DMS153 treated with DMSO at 0.1 percent for 48 hours (cell line): ENCODE data around the gene MFN2.

Source experiments
- DNase-seq: peaks from one replicate; lab custom pipeline; 2025; ENCODE audit not compliant: unreplicated experiment; lab: John Stamatoyannopoulos, UW

Gene MFN2

DNA sequence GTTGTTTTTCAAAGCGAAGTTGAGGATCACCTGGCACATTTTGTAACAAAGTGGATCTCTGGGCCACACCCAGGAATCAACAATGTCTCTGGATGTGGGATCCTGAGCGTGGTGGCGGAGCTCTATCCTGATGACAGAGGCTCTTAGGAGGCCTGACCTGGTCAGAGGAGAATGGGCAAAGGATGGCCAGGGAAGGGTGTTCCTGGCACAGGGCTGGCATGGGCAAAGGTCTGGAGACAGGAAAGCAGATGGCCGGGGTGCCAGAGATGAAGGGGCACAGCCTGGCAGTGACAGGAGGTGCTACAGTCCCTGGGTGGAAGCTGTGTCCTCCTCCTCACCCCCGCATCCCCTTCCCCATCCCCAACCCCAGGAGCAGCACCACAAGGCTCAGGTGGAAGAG lies 20.0 kb upstream of the MFN2 start:
- DNase-seq, result no peak

GRCh38 chr1:11960715-11961114 lies 19.5 kb upstream of the MFN2 start:
- DNase-seq, result no peak

- no peak for DNase-seq
These were observed 19.0 kb upstream of the MFN2 start for GRCh38 chr1:11961230-11961629.

- DNase-seq, result no peak
These were observed 16.6 kb upstream of the MFN2 start for GRCh38 chr1:11963622-11964021.

DNA sequence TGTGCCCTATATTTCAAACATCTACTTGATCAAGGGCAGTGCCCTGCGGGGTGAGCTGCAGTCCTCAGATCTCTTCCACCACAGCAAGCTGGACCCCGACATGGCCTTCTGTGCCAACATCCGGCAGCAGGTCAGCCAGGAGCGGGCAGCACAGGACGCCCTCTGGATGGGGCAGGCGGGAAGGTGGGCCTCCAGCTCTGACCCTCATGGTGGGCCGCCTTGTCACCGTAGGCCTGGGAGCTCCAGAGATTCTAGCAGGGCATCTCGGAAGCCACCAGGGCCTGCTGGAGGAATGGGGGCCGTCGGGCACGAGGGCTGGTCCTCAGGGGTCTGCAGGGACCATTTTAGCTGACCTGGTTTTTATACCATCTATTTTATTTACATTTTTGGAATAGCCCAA lies 15.6 kb upstream of the MFN2 start:
- DNase-seq, result no peak

GRCh38 chr1:11967028-11967547 lies 13.2 kb upstream of the MFN2 start:
- DNase-seq, result peak; percentile 94

DNA sequence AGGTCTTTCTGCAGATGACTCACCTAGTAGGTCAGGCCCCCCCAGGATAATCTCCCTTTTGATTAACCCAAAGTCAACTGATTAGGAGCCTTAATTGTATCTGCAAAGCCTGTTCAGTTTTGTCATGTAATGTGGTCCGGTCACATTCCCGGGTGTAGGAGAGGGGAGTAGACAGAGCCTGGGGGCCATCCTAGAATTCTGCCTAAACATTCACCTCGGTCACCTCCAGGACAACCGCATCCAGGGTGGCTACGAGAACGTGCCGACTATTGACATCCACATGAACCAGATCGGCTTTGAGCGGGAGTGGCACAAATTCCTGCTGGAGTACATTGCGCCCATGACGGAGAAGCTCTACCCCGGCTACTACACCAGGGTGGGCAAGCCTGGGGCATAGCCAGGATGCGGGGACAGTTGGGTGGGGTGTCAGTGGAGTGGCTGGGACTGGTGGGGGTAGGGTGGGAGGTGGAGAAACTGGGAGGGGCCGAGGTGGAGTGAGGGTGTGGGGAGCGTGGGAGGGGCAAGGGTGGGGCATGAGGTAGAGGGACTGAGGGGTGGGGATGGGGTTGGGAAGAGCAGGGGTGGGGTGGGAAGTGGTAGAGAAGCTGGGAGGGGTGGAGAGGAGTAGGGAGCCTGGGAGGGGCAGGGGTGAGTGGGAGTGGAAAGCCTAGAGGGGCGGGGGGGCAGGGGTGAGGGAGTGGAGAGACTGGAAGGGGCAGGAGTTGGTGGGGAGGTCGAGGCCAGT lies 9.6 kb upstream of the MFN2 start:
- DNase-seq, result no peak

DNA sequence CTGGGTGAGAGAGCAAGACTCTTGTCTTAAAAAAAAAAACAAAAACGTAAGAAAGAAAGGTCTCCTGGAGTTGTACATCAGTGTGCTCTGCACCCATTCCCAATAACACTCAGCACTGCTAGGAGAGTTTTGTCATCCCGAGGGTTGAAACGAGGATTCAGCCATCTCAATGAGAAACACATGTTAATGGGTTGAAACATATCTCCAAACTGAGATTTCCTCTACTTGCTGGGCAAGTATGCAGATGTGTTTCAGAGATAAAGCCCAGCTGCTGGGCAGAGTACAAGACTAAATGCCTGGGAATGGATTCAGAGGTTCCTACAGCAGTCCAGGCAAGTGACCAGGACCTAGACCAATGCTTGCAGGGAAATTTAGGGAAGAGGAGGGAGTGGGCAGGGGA lies 2.6 kb upstream of the MFN2 start:
- DNase-seq, result no peak

GRCh38 chr1:11978301-11978700 lies 1.9 kb upstream of the MFN2 start:
- DNase-seq, result no peak

- DNase-seq, result no peak
These were observed 1.0 kb upstream of the MFN2 start for GRCh38 chr1:11979028-11979850.

DNA sequence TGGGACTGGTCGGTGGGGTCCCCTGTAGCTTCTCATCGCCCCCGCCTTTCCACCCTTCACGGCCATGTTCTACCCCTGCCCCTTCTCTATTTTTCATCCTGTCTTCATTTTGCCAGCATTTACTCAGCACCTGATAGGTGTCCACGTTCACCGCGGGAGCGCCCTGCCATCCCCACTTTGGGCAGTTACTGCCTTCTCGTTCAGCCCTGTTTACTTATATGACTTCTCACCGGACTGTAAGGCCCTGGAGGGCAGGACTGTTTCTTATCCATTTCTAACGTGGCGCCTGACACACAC lies 380 bp downstream of the MFN2 start:
- no peak for DNase-seq

GRCh38 chr1:11981378-11982009 lies 1.2 kb downstream of the MFN2 start:
- DNase-seq, result no peak

- no peak for DNase-seq
These were observed 1.8 kb downstream of the MFN2 start for GRCh38 chr1:11982010-11982392.

- no peak for DNase-seq
These were observed 3.9 kb downstream of the MFN2 start for GRCh38 chr1:11984121-11984520.

DNA sequence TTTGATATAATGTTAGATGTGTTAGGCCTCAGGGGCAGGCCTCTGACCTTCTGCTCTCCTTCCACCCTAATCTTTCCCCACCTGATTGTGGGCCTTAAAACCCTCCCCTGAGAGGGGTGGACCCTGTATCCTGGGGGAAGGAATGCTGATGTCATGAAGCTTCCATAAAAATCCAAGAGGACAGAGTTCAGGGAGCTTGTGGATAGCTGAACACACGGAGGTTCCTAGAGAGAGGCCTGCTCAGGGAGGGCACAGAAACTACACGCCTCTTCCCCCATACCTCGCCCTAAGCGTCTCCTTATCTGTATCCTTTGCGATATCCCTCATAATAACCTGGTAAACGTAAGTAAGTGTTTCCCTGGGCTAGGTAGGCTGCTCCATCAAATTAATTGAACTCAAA lies 4.3 kb downstream of the MFN2 start:
- DNase-seq, result no peak

GRCh38 chr1:11985171-11985570 lies 4.9 kb downstream of the MFN2 start:
- no peak for DNase-seq

- no peak for DNase-seq
These were observed 5.6 kb downstream of the MFN2 start for GRCh38 chr1:11985851-11986250.

GRCh38 chr1:11989669-11990068 lies 9.4 kb downstream of the MFN2 start:
- DNase-seq, result no peak

DNA sequence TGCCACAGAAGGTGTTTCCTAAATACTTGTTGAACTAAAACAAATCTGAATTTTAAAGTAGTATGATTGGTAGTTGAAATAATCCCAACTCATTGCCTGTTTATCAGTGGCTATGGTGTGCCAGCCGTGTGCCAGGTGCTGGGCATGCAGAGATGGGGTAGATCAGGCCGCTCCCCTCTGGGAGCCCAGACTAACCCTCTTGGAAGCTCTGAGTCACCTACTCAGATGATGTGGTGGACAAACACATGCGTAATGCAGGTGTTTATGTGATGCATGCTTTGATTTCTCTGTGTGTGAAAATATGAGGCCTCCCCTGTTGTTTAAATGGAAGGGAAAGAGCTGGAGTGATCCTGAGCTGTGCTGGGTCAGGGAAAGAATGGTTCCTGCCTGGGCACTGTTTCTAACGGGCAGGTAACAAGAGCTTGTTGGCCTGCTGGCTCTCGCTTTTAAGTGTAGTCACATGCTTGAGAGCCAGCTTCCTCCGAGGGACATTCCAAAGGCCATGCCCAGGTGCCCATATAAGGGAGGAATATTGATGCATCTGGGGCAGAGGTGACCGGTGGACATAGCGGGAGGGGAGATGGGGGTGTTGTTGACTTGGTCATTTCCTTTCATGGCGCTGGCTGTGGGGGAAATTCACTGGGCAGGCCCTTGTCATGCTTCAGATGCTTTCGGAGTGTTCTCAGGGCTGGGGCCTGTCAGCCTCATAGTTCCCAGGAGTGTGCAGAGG lies 10.2 kb downstream of the MFN2 start:
- no peak for DNase-seq

DNA sequence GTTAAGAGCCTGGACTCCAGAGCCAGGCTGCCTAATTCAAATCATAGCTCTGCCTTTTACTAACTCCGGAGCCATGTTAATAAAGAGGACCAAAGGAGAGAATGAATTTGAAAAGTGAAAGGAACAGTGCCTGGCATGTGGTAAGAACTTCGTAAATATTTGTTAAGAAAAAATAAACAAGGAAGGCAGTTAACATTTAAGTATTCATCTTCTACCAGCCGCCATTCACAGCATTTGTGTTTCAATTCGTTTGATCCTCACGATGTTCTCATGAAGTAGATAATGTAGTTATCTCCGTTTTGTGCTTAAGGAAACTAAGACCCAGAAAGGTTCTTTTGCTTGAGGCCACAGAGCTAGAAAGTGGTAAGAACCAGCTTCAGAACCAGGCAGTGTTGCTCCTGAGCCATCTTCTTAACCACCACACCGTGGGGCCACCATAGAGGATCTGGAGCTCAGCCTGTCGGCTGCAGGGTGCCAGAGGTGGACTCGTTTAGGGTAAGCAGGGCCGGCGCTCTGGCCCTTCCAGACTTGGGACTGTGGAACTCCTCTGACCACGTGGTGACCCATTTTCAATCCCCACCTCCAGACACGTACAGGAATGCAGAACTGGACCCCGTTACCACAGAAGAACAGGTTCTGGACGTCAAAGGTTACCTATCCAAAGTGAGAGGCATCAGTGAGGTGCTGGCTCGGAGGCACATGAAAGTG lies 11.9 kb downstream of the MFN2 start:
- no peak for DNase-seq
